ENCODE data around the gene FOXM1. TPM values are rescaled to one million over a fixed set of nuclear protein-coding genes. Genes with fewer than 3 reads are reported as not detected.

Gene FOXM1
- total RNA-seq, 4 donors from 2014 or later = 1.3 to 1.7 TPM; not detected in 2

DNA sequence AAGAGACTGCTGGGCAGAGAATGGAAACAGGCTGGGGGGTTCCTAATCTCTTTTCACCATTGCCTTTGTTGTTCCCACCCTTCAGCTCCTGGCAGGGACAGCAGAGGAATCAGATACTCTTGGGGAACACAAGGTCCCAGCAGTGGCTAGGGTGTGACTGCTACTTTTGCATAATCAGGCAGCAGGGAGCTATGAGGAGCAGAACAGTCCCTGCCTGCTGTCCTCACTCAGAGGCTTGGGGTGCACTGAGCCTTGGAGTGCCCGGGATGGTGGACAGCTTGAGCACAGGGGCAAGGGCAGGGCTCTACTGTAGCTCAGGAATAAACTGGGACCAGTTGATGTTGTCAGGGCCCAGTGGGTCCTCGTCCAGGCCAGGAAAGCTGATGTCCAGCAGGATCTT, 18.6 kb downstream of the FOXM1 start:
- no peaks in the 10 kb centered on the region for H3K9me3 ChIP-seq
- TF ChIP-seq POLR2A (IDR thresholded peaks at IDR 0.05) = no peak
- no peak for TF ChIP-seq POLR2AphosphoS5 (IDR thresholded peaks at IDR 0.05)
- no peak for TF ChIP-seq CTCF (IDR thresholded peaks at IDR 0.05)
- TF ChIP-seq EP300 (IDR thresholded peaks at IDR 0.05) = no peak
- H3K4me1 ChIP-seq = peaks cover 0 to 7% (median 0%) of the 10 kb centered on the region in 3 donors
- H3K27me3 ChIP-seq = no peaks in the 10 kb centered on the region
- H3K4me3 ChIP-seq = no peak overlapping the region
- no peak for ATAC-seq
- H3K27ac ChIP-seq = peak overlapping the region in 2 of 4 donors; percentile 5 to 26
- no CpG with 5 or more reads among the region's 2 CpGs for WGBS, 2 donors (ENCODE audit: low coverage in 1 of 2)
- H3K36me3 ChIP-seq = peaks cover 0 to 22% of the 10 kb centered on the region in 2 donors

DNA sequence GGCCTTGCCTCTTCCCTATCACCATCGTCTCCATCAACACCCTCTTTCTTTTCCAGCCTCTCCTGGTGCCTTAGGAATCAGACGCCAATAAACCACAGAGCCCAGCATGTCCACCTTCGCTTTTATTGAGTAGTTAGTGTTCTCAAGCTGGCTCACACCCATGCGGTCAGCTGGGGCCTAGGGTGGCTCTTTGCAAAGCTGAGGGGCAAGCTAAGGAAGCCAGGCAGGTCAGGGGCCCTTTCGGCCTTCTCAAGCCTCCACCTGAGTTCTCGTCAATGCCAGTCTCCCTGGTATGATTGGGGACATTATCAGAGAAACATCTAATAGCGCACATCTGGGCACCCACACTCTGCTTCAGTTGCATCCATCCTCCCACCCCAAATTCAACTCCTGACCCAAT, 19.4 kb downstream of the FOXM1 start:
- ATAC-seq = no peak
- no CpG with 5 or more reads among the region's 7 CpGs for WGBS, 2 donors (ENCODE audit: low coverage in 1 of 2)
- Histone ChIP-seq H3K36me3 (peaks cover 0 to 22% of the 10 kb centered on the region in 2 donors), H3K27ac (no peak overlapping the region), H3K9me3 (no peaks in the 10 kb centered on the region), H3K27me3 (no peaks in the 10 kb centered on the region), H3K4me3 (no peak overlapping the region), H3K4me1 (peaks cover 0 to 7% (median 0%) of the 10 kb centered on the region in 3 donors)
- TF ChIP-seq POLR2AphosphoS5 (IDR thresholded peaks at IDR 0.05) (no peak), EP300 (IDR thresholded peaks at IDR 0.05) (no peak), POLR2A (IDR thresholded peaks at IDR 0.05) (no peak), CTCF (IDR thresholded peaks at IDR 0.05) (no peak)

DNA sequence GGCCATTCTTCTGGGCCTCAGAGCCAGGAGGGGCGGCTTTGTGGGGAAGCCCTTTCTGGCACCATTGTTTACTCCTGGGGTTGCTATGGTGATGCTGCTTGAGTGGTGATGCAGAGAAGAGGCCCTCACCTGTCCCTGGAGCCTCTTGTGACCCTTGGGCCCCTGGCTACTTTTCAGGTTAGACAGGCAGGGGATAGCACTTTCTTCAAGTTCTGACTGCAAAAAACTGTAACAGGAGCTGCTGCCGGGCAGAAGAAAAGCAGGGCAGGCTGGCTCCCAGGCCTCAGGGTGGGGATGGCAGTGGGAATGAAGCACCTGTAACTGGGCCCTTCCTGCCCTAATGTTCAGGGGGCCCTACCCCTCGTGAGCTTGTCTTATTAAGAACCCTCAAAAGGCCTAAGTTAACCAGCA, 19.9 kb downstream of the FOXM1 start, which contains the start of gene TEX52:
Gene TEX52, minus strand, starts transcription at position 19 of the 411 bp plus-strand sequence. Its CDS starts 13 bp downstream, at position 6.
- Histone ChIP-seq H3K4me1 (peaks cover 0 to 7% (median 0%) of the 10 kb centered on the region in 3 donors), H3K4me3 (no peak within 1 kb of the TSS), H3K36me3 (peaks cover 0 to 22% of the 10 kb centered on the region in 2 donors), H3K9me3 (no peaks in the 10 kb centered on the region), H3K27me3 (no peaks in the 10 kb centered on the region), H3K27ac (no peak within 1 kb of the TSS)
- TF ChIP-seq POLR2AphosphoS5 (IDR thresholded peaks at IDR 0.05) = no peak
- TF ChIP-seq POLR2A (IDR thresholded peaks at IDR 0.05) = no peak
- TF ChIP-seq EP300 (IDR thresholded peaks at IDR 0.05) = no peak
- no peak for TF ChIP-seq CTCF (IDR thresholded peaks at IDR 0.05)
- ATAC-seq = no peak
- WGBS, 2 donors (ENCODE audit: low coverage in 1 of 2) = 93% methylated on average over 2 of the region's 3 CpGs; no CpG with 5 or more reads in 1 of the 2 donors

DNA sequence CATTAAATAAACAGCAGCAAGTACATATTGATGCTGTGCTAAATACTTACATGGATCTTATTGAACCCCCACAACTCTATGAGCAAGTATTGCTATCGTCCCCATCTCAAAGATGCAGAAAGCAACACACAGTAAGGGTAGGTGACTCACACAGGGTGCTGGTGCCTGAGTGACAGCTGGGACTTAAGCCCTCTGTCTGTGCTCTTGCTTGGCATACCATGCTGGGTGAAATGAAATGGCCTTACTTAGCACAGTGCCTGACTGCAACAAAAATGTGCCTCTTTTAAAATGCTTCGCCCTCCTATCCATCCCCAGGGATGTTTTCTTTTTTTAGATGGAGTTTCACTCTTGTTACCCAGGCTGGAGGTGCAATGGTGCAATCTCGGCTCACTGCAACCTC, 20.9 kb downstream of the FOXM1 start:
- WGBS, 2 donors (ENCODE audit: low coverage in 1 of 2) = 95 to 100% methylated on average over 1 to 3 of the region's 3 CpGs
- Histone ChIP-seq H3K27me3 (no peaks in the 10 kb centered on the region), H3K4me3 (no peak overlapping the region), H3K36me3 (peaks cover 0 to 22% of the 10 kb centered on the region in 2 donors), H3K4me1 (peaks cover 0 to 7% (median 0%) of the 10 kb centered on the region in 3 donors), H3K9me3 (no peaks in the 10 kb centered on the region), H3K27ac (no peak overlapping the region)
- TF ChIP-seq EP300 (IDR thresholded peaks at IDR 0.05) (no peak), POLR2A (IDR thresholded peaks at IDR 0.05) (no peak), CTCF (IDR thresholded peaks at IDR 0.05) (no peak)
- no peak for ATAC-seq

- TF ChIP-seq POLR2A (IDR thresholded peaks at IDR 0.05) = no peak
- TF ChIP-seq EP300 (IDR thresholded peaks at IDR 0.05) = no peak
- TF ChIP-seq CTCF (IDR thresholded peaks at IDR 0.05) = no peak
- no peak for TF ChIP-seq POLR2AphosphoS5 (IDR thresholded peaks at IDR 0.05)
- ATAC-seq = no peak
- Histone ChIP-seq H3K36me3 (peaks cover 0 to 22% of the 10 kb centered on the region in 2 donors), H3K4me3 (no peak overlapping the region), H3K27ac (no peak overlapping the region), H3K4me1 (peaks cover 0 to 7% (median 0%) of the 10 kb centered on the region in 3 donors), H3K27me3 (no peaks in the 10 kb centered on the region), H3K9me3 (no peaks in the 10 kb centered on the region)
- WGBS, 2 donors (ENCODE audit: low coverage in 1 of 2) = 83 to 97% methylated on average over 5 of the region's 7 CpGs
Measured at GRCh38 chr12:2855546-2855945, 21.4 kb downstream of the FOXM1 start.
